A549 (cell line): ENCODE results near the gene ALKBH7. TPM values are rescaled to one million over a fixed set of nuclear protein-coding genes. Genes with fewer than 3 reads are reported as not detected.

Experiments
- ATAC-seq, 2 experiments: fragments of 200-7000 bp in 1 of 2; fragments of >200 bp in 1 of 2; cut with Nextera tagmentation in 1 of 2; cut with Tn5 transposase in 1 of 2; 3 replicates each; pipeline versions ENCODE4 v1.8.0 to v1.9.1; 2018 to 2020; ENCODE audit warnings: mild to moderate bottlenecking in 1 of 2, moderate library complexity in 1 of 2
- CTCF ChIA-PET: fragments of 300-600 bp; sonication (Branson Sonifier 250); formaldehyde crosslinking; extraction: SDS; loops from one replicate; lab custom pipeline; 2021; ENCODE audit warnings: antibody characterized with exemption, inconsistent platforms; lab: Yijun Ruan, JAX
- POLR2A ChIA-PET: fragments of 350-600 bp; formaldehyde crosslinking; extraction: SDS; loops from one replicate; lab custom pipeline; 2021; ENCODE audit warnings: antibody characterized with exemption, inconsistent platforms; lab: Yijun Ruan, JAX
- DNase-seq, 2 experiments: peaks; one replicate each; pipeline versions ENCODE4 v3.0.0 to v3.0.0-alpha.2; 2011 to 2016; ENCODE audit warnings: low read depth in 1 of 2, low spot score in 1 of 2
- FAIRE-seq: peaks from 2 replicates; lab custom pipeline; 2011; peaks lifted over from hg19 to GRCh38; lab: Jason Lieb, UNC
- H3K27ac ChIP-seq, 2 experiments: fragments of >200 bp; sonication (Bioruptor Twin); formaldehyde crosslinking; 3 replicates each; pipeline ENCODE4 v1.5.1; 2016 to 2017
- H3K4me1 ChIP-seq: fragments of >200 bp; sonication (Bioruptor Twin); formaldehyde crosslinking; 3 replicates; pipeline ENCODE4 v1.6.1; 2016
- H3K4me2 ChIP-seq: fragments of >200 bp; sonication (Bioruptor Twin); formaldehyde crosslinking; 3 replicates; pipeline ENCODE4 v1.6.1; 2016
- H3K4me3 ChIP-seq: fragments of >200 bp; sonication (Bioruptor Twin); formaldehyde crosslinking; 3 replicates; pipeline ENCODE4 v1.5.1; 2016
- H3K9me3 ChIP-seq: fragments of >200 bp; sonication (Bioruptor Twin); formaldehyde crosslinking; 3 replicates; pipeline ENCODE4 v1.6.1; 2016
- BCL3 ChIP-seq: fragments of >200 bp; sonication (Bioruptor Twin); formaldehyde crosslinking; IDR thresholded peaks from 3 replicates; pipeline ENCODE4 v1.6.1; 2016
- CTCF ChIP-seq: fragments of >200 bp; sonication (Bioruptor Twin); formaldehyde crosslinking; IDR thresholded peaks from 3 replicates; pipeline ENCODE4 v1.5.1; 2016
- E2F6 ChIP-seq: IDR thresholded peaks from 2 replicates; pipeline ENCODE4 v1.6.1; 2012; ENCODE audit warnings: low read depth, borderline replicate concordance
- EHMT2 ChIP-seq: fragments of 200-600 bp; sonication (generic); IDR thresholded peaks from 2 replicates; pipeline ENCODE4 v1.6.1; 2016; ENCODE audit warnings: antibody characterized with exemption, low read depth, mild to moderate bottlenecking, moderate library complexity
- EP300 ChIP-seq, 2 experiments: fragments of >200 bp; sonication (Bioruptor Twin); formaldehyde crosslinking; IDR thresholded peaks; 2 replicates in 1 of 2; 3 replicates in 1 of 2; pipeline ENCODE4 v1.6.1; 2016 to 2017
- FOSB ChIP-seq: fragments of 250-450 bp; sonication (Bioruptor Pico); IDR thresholded peaks from 2 replicates; pipeline ENCODE4 v1.5.0; 2020; ENCODE audit warnings: mild to moderate bottlenecking, moderate library complexity
- FOSL2 ChIP-seq, 2 experiments: fragments of 450-650 bp in 1 of 2; fragments of >200 bp in 1 of 2; sonication (Bioruptor Twin) in 1 of 2; formaldehyde crosslinking; IDR thresholded peaks; 2 replicates each; pipeline versions ENCODE4 v1.5.0 to v1.6.1; 2016 to 2020; ENCODE audit warnings: mild to moderate bottlenecking in 1 of 2, moderate library complexity in 1 of 2
- GATA3 ChIP-seq: IDR thresholded peaks from 2 replicates; pipeline ENCODE4 v1.6.1; 2012; ENCODE audit warnings: borderline replicate concordance
- HOXA7 ChIP-seq: fragments of 250-450 bp; sonication (Bioruptor Pico); IDR thresholded peaks from 2 replicates; pipeline ENCODE4 v1.5.0; 2020; ENCODE audit warnings: mild to moderate bottlenecking, moderate library complexity
- MAZ ChIP-seq: fragments of 150-350 bp; IDR thresholded peaks from 2 replicates; pipeline ENCODE4 v1.6.1; 2014; ENCODE audit warnings: antibody characterized with exemption, low read depth, low read length, borderline replicate concordance
- NFE2L2 ChIP-seq: fragments of 150-350 bp; conservative IDR thresholded peaks from 2 replicates; pipeline ENCODE4 v1.6.1; 2014; ENCODE audit warnings: low read length
- POLR2AphosphoS2 ChIP-seq: conservative IDR thresholded peaks from 2 replicates; pipeline ENCODE4 v1.6.1; 2012; ENCODE audit warnings: low read length, improper control_type of control experiment, inconsistent platforms
- RAD21 ChIP-seq, 2 experiments: fragments of >200 bp in 1 of 2; sonication (Bioruptor Twin) in 1 of 2; formaldehyde crosslinking in 1 of 2; IDR thresholded peaks in 1 of 2; conservative IDR thresholded peaks in 1 of 2; 2 replicates in 1 of 2; 3 replicates in 1 of 2; pipeline ENCODE4 v1.6.1; 2012 to 2018; ENCODE audit warnings: inconsistent platforms in 1 of 2
- RCOR1 ChIP-seq: fragments of 150-350 bp; IDR thresholded peaks from 2 replicates; pipeline ENCODE4 v1.6.1; 2014; ENCODE audit warnings: antibody characterized with exemption, low read length, low read depth
- REST ChIP-seq: fragments of 200-600 bp; sonication (generic); IDR thresholded peaks from 2 replicates; pipeline ENCODE4 v1.6.1; 2016; ENCODE audit warnings: antibody characterized with exemption, mild to moderate bottlenecking, moderate library complexity
- RFX5 ChIP-seq: fragments of 450-650 bp; IDR thresholded peaks from 2 replicates; pipeline ENCODE4 v1.7.1; 2014; ENCODE audit warnings: antibody characterized with exemption, mild to moderate bottlenecking, moderate library complexity
- SMC3 ChIP-seq: fragments of >200 bp; sonication (Bioruptor Twin); formaldehyde crosslinking; IDR thresholded peaks from 3 replicates; pipeline ENCODE4 v1.6.1; 2018; ENCODE audit warnings: inconsistent platforms
- SREBF2 ChIP-seq: fragments of 450-650 bp; IDR thresholded peaks from 2 replicates; pipeline ENCODE4 v1.6.1; 2014; ENCODE audit warnings: mild to moderate bottlenecking, moderate library complexity
- TFCP2L1 ChIP-seq: fragments of 250-450 bp; sonication (Bioruptor Pico); IDR thresholded peaks from 2 replicates; pipeline ENCODE4 v1.5.0; 2021; ENCODE audit warnings: mild to moderate bottlenecking
- USF2 ChIP-seq: fragments of 450-650 bp; IDR thresholded peaks from 2 replicates; pipeline ENCODE4 v1.6.1; 2014; ENCODE audit warnings: antibody characterized with exemption
- WGBS: methylation state at CpG from one replicate; pipeline ENCODE4 v1.1.6; 2017; ENCODE audit errors: missing lambda C conversion rate; 5-methylcytosine and 5-hydroxymethylcytosine counted together
- polyA plus RNA-seq, 4 experiments: library from polyadenylated mRNA; depleted of rRNA in 3 of 4; stranded (reverse); fragments of >200 nt; fragmentation: RNase III in 1 of 4; extraction: RNeasy Plus Mini Kit Qiagen cat#74134 plus additional on column Dnase treatment in 1 of 4; gene quantifications; 2 replicates in 3 of 4; 3 replicates in 1 of 4; pipeline ENCODE4 v1.2.3, GENCODE V29; 2011 to 2017

Gene ALKBH7
- polyA plus RNA-seq, 2 of the 4 experiments (the other 2 are of a cell fraction) = 10.2 to 18.1 TPM

- Histone ChIP-seq H3K4me1 (peaks cover 7% of the 10 kb centered on the region; the same call in 1 of the 3 replicates), H3K9me3 (no peaks in the 10 kb centered on the region), H3K4me3 (peak overlapping the region; percentile 73), H3K27ac (peak overlapping the region; percentile 92 to 93), H3K4me2 (peak overlapping the region; percentile 94)
- FAIRE-seq = no peak
- ATAC-seq = no peak; a peak in 1 of 6 replicates
- ChIA-PET CTCF (no interaction called here), POLR2A (interaction anchor here (2.3 kb wide), 1 partner anchor 11 kb away, joined by 16 read pairs; the partner anchor contains the start of gene ALKBH7)
- TF ChIP-seq GATA3 (no peak), EP300 (IDR thresholded peaks at IDR 0.05) (no peak), BCL3 (no peak)
- 2% methylated on average over 5 of the region's 7 CpGs for WGBS
- no peak for DNase-seq
These were observed 10.6 kb upstream of the ALKBH7 start for GRCh38 chr19:6362027-6362350.

- no peak for DNase-seq
- 48% methylated on average over 7 of the region's 11 CpGs for WGBS
- ChIA-PET POLR2A (interaction anchor here (2.3 kb wide), 1 partner anchor 10 kb away, joined by 16 read pairs; the partner anchor contains the start of gene ALKBH7), CTCF (no interaction called here)
- FAIRE-seq = no peak
- TF ChIP-seq SREBF2 (no peak), E2F6 (no peak), RCOR1 (no peak), POLR2AphosphoS2 (no peak), TFCP2L1 (CRISPR knock-in tag) (no peak), GATA3 (no peak), HOXA7 (no peak), FOSB (CRISPR knock-in tag) (no peak), RAD21 (conservative IDR thresholded peaks at IDR 0.05 in 1 of 2, IDR thresholded peaks at IDR 0.05 in 1 of 2) (no peak), FOSL2 (IDR thresholded peaks at IDR 0.05) (no peak), FOSL2 (CRISPR knock-in tag; IDR thresholded peaks at IDR 0.05) (no peak)
- Histone ChIP-seq H3K4me2 (peak overlapping the region; percentile 94), H3K27ac (peak overlapping the region; percentile 92 to 93), H3K4me3 (peak overlapping the region; percentile 73), H3K9me3 (no peaks in the 10 kb centered on the region), H3K4me1 (peaks cover 7% of the 10 kb centered on the region; the same call in 1 of the 3 replicates)
- ATAC-seq = no peak
These were observed 10.2 kb upstream of the ALKBH7 start for GRCh38 chr19:6362351-6362801.

GRCh38 chr19:6364353-6364752 lies 8.2 kb upstream of the ALKBH7 start:
- ChIA-PET POLR2A (interaction anchor here (1.0 kb wide), 1 partner anchor 8 kb away, joined by 4 read pairs; the partner anchor contains the start of gene ALKBH7), CTCF (interaction anchor here (1.2 kb wide), 1 partner anchor 238 kb away, joined by 3 read pairs; no protein-coding TSS in a partner anchor)
- no peaks in the 10 kb centered on the region for H3K9me3 ChIP-seq
- no peak overlapping the region for H3K4me3 ChIP-seq
- ATAC-seq = no peak
- WGBS = 94% methylated on average over 16 of the region's 21 CpGs
- FAIRE-seq = no peak
- no peak overlapping the region for H3K4me2 ChIP-seq
- no peak for DNase-seq
- H3K4me1 ChIP-seq = peaks cover 7% of the 10 kb centered on the region; the same call in 1 of the 3 replicates
- H3K27ac ChIP-seq = no peak overlapping the region
- TF ChIP-seq RFX5 (no peak), USF2 (no peak), BCL3 (no peak), REST (no peak), EHMT2 (no peak), SMC3 (no peak), EP300 (IDR thresholded peaks at IDR 0.05) (no peak), NFE2L2 (no peak), MAZ (no peak), FOSL2 (IDR thresholded peaks at IDR 0.05) (no peak), FOSL2 (CRISPR knock-in tag; IDR thresholded peaks at IDR 0.05) (no peak), CTCF (no peak), SREBF2 (no peak)
